HepG2 (cell line): ENCODE results near the gene GPRC5B. TPM values are rescaled to one million over a fixed set of nuclear protein-coding genes. Genes with fewer than 3 reads are reported as not detected.

Source experiments
- ATAC-seq: fragments of 200-7000 bp; cut with Tn5 transposase; 3 replicates; pipeline ENCODE4 v1.9.1; 2020; ENCODE audit warnings: mild to moderate bottlenecking, moderate library complexity
- BruUV-seq: library from RNA; stranded (reverse); fragments of 400-500 nt; replicated peaks from 2 replicates; lab custom pipeline; 2021; lab: Mats Ljungman, UMichigan
- CTCF ChIA-PET: fragments of 300-600 bp; formaldehyde crosslinking; extraction: SDS; loops from one replicate; lab custom pipeline; 2021; ENCODE audit warnings: low total read pairs, inconsistent platforms, low intra/inter-chr PET ratio; lab: Yijun Ruan, JAX
- POLR2A ChIA-PET: fragments of 350-600 bp; sonication (Branson Sonifier 250); formaldehyde crosslinking; loops from one replicate; lab custom pipeline; 2020; ENCODE audit warnings: antibody characterized with exemption, inconsistent platforms; lab: Yijun Ruan, JAX
- DNase-seq: peaks from one replicate; pipeline ENCODE4 v3.0.0-alpha.2; 2015; ENCODE audit warnings: low spot score
- FAIRE-seq: peaks from 3 replicates; lab custom pipeline; 2011; peaks lifted over from hg19 to GRCh38; lab: Jason Lieb, UNC
- H2AFZ ChIP-seq: one replicate; pipeline ENCODE4 v1.6.1; 2011; ENCODE audit warnings: low read length, inconsistent platforms
- H3K27ac ChIP-seq: fragments of 300-600 bp; 3 replicates; pipeline ENCODE4 v1.8.0; 2011; ENCODE audit warnings: mixed run types, mild to moderate bottlenecking, mixed read lengths, low read length, inconsistent platforms; ENCODE audit not compliant: insufficient read depth; ENCODE audit errors: extremely low read length
- H3K27me3 ChIP-seq, 2 experiments: fragments of 200-600 bp in 1 of 2; 2 replicates in 1 of 2; 3 replicates in 1 of 2; pipeline versions ENCODE4 v1.6.0 to v1.8.0; 2011; ENCODE audit warnings: low read length in 2 of 2, mild to moderate bottlenecking in 2 of 2, moderate library complexity in 2 of 2, inconsistent platforms in 1 of 2; ENCODE audit not compliant: insufficient read depth in 2 of 2, control insufficient read depth in 1 of 2
- H3K36me3 ChIP-seq, 2 experiments: fragments of 200-600 bp in 1 of 2; replicated peaks in 1 of 2; 2 replicates in 1 of 2; 3 replicates in 1 of 2; pipeline versions ENCODE4 v1.5.1 to v1.8.0; 2011; ENCODE audit warnings: low read length in 2 of 2, inconsistent platforms in 1 of 2; ENCODE audit not compliant: insufficient read depth in 2 of 2, control insufficient read depth in 1 of 2
- H3K4me1 ChIP-seq: 2 replicates; pipeline ENCODE4 v1.5.1; 2012; ENCODE audit warnings: low read length, inconsistent platforms; ENCODE audit not compliant: insufficient read depth
- H3K4me2 ChIP-seq: 2 replicates; pipeline ENCODE4 v1.6.0; 2011; ENCODE audit warnings: low read depth, low read length, inconsistent platforms
- H3K4me3 ChIP-seq, 3 experiments: fragments of 200-600 bp in 1 of 3; sonication (generic), shearing (Covaris generic) in 1 of 3; replicated peaks in 1 of 3; 2 replicates each; pipeline ENCODE4 v1.5.1; 2011 to 2016; ENCODE audit warnings: low read length in 3 of 3, inconsistent platforms in 2 of 3, low read depth in 2 of 3, mild to moderate bottlenecking in 2 of 3, control low read depth in 1 of 3, mixed read lengths in 1 of 3; ENCODE audit not compliant: insufficient read depth in 1 of 3
- H3K79me2 ChIP-seq: one replicate; pipeline ENCODE4 v1.6.1; 2011; ENCODE audit warnings: low read length, inconsistent platforms; ENCODE audit not compliant: insufficient read depth
- H3K9ac ChIP-seq: 2 replicates; pipeline ENCODE4 v1.6.0; 2011; ENCODE audit warnings: mild to moderate bottlenecking, low read depth, low read length, inconsistent platforms; ENCODE audit not compliant: insufficient read depth
- H3K9me3 ChIP-seq: 2 replicates; pipeline ENCODE4 v1.5.1; 2012; ENCODE audit warnings: mild to moderate bottlenecking, low read length
- H4K20me1 ChIP-seq: 2 replicates; pipeline ENCODE4 v1.6.0; 2011; ENCODE audit warnings: inconsistent platforms, mild to moderate bottlenecking, low read length, moderate library complexity; ENCODE audit not compliant: insufficient read depth
- ATAD3A ChIP-seq: sonication (generic); formaldehyde crosslinking; IDR thresholded peaks from 2 replicates; pipeline ENCODE4 v1.4.0; 2020; ENCODE audit warnings: missing genetic modification reagents
- FOXA1 ChIP-seq, 2 experiments: fragments of 450-650 bp in 1 of 2; sonication (generic) in 1 of 2; formaldehyde crosslinking in 1 of 2; IDR thresholded peaks; 2 replicates each; pipeline versions ENCODE4 v1.4.0 to v1.6.1; 2016 to 2020; ENCODE audit warnings: missing genetic modification reagents in 1 of 2
- GLI4 ChIP-seq: sonication (generic); formaldehyde crosslinking; IDR thresholded peaks from 2 replicates; pipeline ENCODE4 v1.5.1; 2020; ENCODE audit warnings: missing genetic modification reagents, mild to moderate bottlenecking, moderate library complexity, borderline replicate concordance
- NCOR1 ChIP-seq: fragments of 200-600 bp; sonication (generic); IDR thresholded peaks from 2 replicates; pipeline ENCODE4 v1.7.0; 2017; ENCODE audit warnings: antibody characterized with exemption, low read length, borderline replicate concordance
- PAWR ChIP-seq: sonication (generic); formaldehyde crosslinking; IDR thresholded peaks from 2 replicates; pipeline ENCODE4 v1.4.0; 2020; ENCODE audit warnings: missing genetic modification reagents, mild to moderate bottlenecking, borderline replicate concordance
- RBFOX2 ChIP-seq: fragments of 200-400 bp; formaldehyde crosslinking; IDR thresholded peaks from 2 replicates; pipeline ENCODE4 v1.6.1; 2017; ENCODE audit warnings: low read depth, mild to moderate bottlenecking, low read length
- ZBTB1 ChIP-seq: sonication (generic); formaldehyde crosslinking; IDR thresholded peaks from 2 replicates; pipeline ENCODE4 v1.4.0; 2020; ENCODE audit warnings: missing genetic modification reagents, borderline replicate concordance
- ZEB1 ChIP-seq: IDR thresholded peaks from 2 replicates; pipeline ENCODE4 v1.6.1; 2012; ENCODE audit warnings: mild to moderate bottlenecking, low read depth, inconsistent platforms; ENCODE audit not compliant: insufficient replicate concordance
- ZNF674 ChIP-seq: sonication (generic); formaldehyde crosslinking; IDR thresholded peaks from 2 replicates; pipeline ENCODE4 v1.5.0; 2020; ENCODE audit warnings: low read depth, mild to moderate bottlenecking, missing genetic modification reagents
- ZNF878 ChIP-seq: sonication (generic); formaldehyde crosslinking; IDR thresholded peaks from 2 replicates; pipeline ENCODE4 v1.8.1; 2023; ENCODE audit warnings: mild to moderate bottlenecking, missing genetic modification reagents, moderate library complexity
- WGBS: methylation state at CpG from one replicate; pipeline ENCODE4 v1.1.6; 2017; ENCODE audit warnings: low lambda C conversion rate; 5-methylcytosine and 5-hydroxymethylcytosine counted together
- in situ Hi-C: cut with HindIII; loops from 2 replicates; pipeline ENCODE4 v1.10.0; 2017; ENCODE audit warnings: low pct_unique_long_range_greater_than_20kb; ENCODE audit not compliant: extremely low pct_ligation_motif_present
- intact Hi-C: fragments of 100-400 bp; cut with micrococcal nuclease; formaldehyde crosslinking; loops from one replicate; pipeline ENCODE4 v1.10.0; 2022; ENCODE audit not compliant: unreplicated experiment
- polyA plus RNA-seq, 8 experiments: library from polyadenylated mRNA; depleted of rRNA in 3 of 8; stranded (reverse) in 7 of 8; unstranded in 1 of 8; fragments of >200 nt; fragmentation: Illumina TruSeq in 4 of 8; extraction: Trizol in 4 of 8; gene quantifications; 2 replicates each; pipeline versions ENCODE4 v1.2.1 to v1.2.3, GENCODE V29; 2011 to 2016; ENCODE audit warnings: low read depth in 4 of 8, missing spikeins in 1 of 8, mixed read lengths in 1 of 8; ENCODE audit not compliant: insufficient read depth in 1 of 8
- total RNA-seq, 5 experiments: library from RNA; depleted of rRNA; stranded (reverse); fragments of >200 nt; fragmentation: Illumina TruSeq; extraction: Trizol; gene quantifications; 2 replicates each; pipeline ENCODE4 v1.2.3, GENCODE V29; 2016; ENCODE audit warnings: low read depth in 1 of 5
- TF ChIP-seq, protein P1 (sequence below): sonication (generic); formaldehyde crosslinking; IDR thresholded peaks from 2 replicates; pipeline ENCODE4 v1.5.1; 2020; ENCODE audit warnings: mild to moderate bottlenecking, moderate library complexity, missing genetic modification reagents
- TF ChIP-seq, protein P2 (sequence below): sonication (generic); formaldehyde crosslinking; IDR thresholded peaks from 2 replicates; pipeline ENCODE4 v1.4.0; 2020; ENCODE audit warnings: mild to moderate bottlenecking, missing genetic modification reagents
- TF ChIP-seq, protein P3 (sequence below): sonication (generic); formaldehyde crosslinking; IDR thresholded peaks from 2 replicates; pipeline ENCODE4 v1.5.1; 2020; ENCODE audit warnings: mild to moderate bottlenecking, missing genetic modification reagents, moderate library complexity
- TF ChIP-seq, protein P4 (sequence below): sonication (generic); formaldehyde crosslinking; IDR thresholded peaks from 2 replicates; pipeline ENCODE4 v1.8.0; 2022; ENCODE audit warnings: low read depth, missing genetic modification reagents

Gene GPRC5B
- total and polyA plus RNA-seq, 2 of the 13 experiments (the other 11 are each of a cell fraction or from before 2014, with no cell fraction given), result 0.46 to 0.53 TPM

DNA sequence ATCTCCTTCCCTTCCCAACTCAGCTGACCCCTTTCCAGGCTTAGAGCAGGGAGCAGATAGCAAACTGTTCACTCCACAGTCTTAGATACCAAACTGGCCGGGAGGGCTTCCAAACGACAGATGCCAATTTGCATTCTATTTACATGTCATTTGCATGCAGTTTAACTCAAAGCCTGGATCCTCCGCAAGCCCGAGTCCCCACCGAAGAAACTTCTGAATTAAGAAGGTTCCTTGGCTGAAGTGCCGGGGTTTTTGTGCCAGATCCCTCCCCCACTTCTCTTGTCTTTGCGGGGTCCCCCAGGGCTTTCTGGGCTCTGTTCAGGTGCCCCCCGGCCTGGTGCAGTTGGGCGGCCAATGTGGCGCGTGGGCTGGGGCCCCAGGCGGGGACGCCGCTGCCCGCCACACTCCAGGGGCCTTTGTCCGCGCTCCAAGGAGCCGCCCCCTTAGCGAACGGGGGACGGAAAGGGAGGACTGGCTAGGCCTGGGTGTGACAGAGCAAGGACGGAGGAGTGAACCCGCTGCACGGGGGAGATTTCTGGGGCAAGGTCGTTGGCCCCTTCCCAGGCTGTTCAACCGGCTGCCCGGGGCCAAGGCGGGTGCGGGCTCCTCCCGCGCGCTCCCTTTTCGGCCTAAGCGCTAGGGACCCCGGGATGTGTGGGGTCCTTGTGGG is 1.2 kb downstream of the GPRC5B start:
- DNase-seq (no peak), ATAC-seq (peak; percentile 16), FAIRE-seq (no peak)
- peaks cover 11 to 36% of the 10 kb centered on the region in 2 experiments for H3K27me3 ChIP-seq
- no peaks in the 10 kb centered on the region for H3K9me3 ChIP-seq
- ChIA-PET POLR2A (interaction anchor here (1.4 kb wide), 1 partner anchor 282 kb away, joined by 6 read pairs; no protein-coding TSS in a partner anchor), CTCF (interaction anchor here (3.3 kb wide), 1 partner anchor 324 kb away, joined by 30 read pairs; no protein-coding TSS in a partner anchor)
- intact Hi-C loops, result loop anchor here (5.0 kb wide), 1 partner anchor 181 kb away; no protein-coding TSS in a partner anchor
- 18% methylated on average over 25 of the region's 35 CpGs for WGBS
- in situ Hi-C loops, result no loop called here
- peak overlapping the region; percentile 22 to 74 (median 49); a peak in 3 of 6 replicates for H3K4me3 ChIP-seq
- H3K4me2 ChIP-seq, result peak overlapping the region; percentile 89
- H2AFZ ChIP-seq, result no peak overlapping the region
- H3K79me2 ChIP-seq, result no peaks in the 10 kb centered on the region
- no peaks in the 10 kb centered on the region for H3K36me3 ChIP-seq
- no peak overlapping the region for H3K27ac ChIP-seq
- no TSS peak for BruUV-seq
- no peak overlapping the region for H3K9ac ChIP-seq
- H3K4me1 ChIP-seq, result peaks cover 25% of the 10 kb centered on the region
- no peaks in the 10 kb centered on the region; the same call in 1 of the 2 replicates for H4K20me1 ChIP-seq
- TF ChIP-seq PAWR (CRISPR knock-in tag) (no peak), RBFOX2 (no peak), ZBTB1 (CRISPR knock-in tag) (no peak), ZNF878 (CRISPR knock-in tag) (no peak), ATAD3A (CRISPR knock-in tag) (no peak), ZNF674 (CRISPR knock-in tag) (no peak), GLI4 (no peak), NCOR1 (no peak), FOXA1 (IDR thresholded peaks at IDR 0.05) (no peak), FOXA1 (CRISPR knock-in tag; IDR thresholded peaks at IDR 0.05) (no peak), ZEB1 (no peak)
- TF ChIP-seq, protein P1, sequence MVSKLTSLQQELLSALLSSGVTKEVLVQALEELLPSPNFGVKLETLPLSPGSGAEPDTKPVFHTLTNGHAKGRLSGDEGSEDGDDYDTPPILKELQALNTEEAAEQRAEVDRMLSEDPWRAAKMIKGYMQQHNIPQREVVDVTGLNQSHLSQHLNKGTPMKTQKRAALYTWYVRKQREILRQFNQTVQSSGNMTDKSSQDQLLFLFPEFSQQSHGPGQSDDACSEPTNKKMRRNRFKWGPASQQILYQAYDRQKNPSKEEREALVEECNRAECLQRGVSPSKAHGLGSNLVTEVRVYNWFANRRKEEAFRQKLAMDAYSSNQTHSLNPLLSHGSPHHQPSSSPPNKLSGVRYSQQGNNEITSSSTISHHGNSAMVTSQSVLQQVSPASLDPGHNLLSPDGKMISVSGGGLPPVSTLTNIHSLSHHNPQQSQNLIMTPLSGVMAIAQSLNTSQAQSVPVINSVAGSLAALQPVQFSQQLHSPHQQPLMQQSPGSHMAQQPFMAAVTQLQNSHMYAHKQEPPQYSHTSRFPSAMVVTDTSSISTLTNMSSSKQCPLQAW (CRISPR knock-in tag), result no peak
- TF ChIP-seq, protein P2, sequence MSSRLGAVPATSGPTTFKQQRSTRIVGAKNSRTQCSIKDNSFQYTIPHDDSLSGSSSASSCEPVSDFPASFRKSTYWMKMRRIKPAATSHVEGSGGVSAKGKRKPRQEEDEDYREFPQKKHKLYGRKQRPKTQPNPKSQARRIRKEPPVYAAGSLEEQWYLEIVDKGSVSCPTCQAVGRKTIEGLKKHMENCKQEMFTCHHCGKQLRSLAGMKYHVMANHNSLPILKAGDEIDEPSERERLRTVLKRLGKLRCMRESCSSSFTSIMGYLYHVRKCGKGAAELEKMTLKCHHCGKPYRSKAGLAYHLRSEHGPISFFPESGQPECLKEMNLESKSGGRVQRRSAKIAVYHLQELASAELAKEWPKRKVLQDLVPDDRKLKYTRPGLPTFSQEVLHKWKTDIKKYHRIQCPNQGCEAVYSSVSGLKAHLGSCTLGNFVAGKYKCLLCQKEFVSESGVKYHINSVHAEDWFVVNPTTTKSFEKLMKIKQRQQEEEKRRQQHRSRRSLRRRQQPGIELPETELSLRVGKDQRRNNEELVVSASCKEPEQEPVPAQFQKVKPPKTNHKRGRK (CRISPR knock-in tag), result no peak
- TF ChIP-seq, protein P3, sequence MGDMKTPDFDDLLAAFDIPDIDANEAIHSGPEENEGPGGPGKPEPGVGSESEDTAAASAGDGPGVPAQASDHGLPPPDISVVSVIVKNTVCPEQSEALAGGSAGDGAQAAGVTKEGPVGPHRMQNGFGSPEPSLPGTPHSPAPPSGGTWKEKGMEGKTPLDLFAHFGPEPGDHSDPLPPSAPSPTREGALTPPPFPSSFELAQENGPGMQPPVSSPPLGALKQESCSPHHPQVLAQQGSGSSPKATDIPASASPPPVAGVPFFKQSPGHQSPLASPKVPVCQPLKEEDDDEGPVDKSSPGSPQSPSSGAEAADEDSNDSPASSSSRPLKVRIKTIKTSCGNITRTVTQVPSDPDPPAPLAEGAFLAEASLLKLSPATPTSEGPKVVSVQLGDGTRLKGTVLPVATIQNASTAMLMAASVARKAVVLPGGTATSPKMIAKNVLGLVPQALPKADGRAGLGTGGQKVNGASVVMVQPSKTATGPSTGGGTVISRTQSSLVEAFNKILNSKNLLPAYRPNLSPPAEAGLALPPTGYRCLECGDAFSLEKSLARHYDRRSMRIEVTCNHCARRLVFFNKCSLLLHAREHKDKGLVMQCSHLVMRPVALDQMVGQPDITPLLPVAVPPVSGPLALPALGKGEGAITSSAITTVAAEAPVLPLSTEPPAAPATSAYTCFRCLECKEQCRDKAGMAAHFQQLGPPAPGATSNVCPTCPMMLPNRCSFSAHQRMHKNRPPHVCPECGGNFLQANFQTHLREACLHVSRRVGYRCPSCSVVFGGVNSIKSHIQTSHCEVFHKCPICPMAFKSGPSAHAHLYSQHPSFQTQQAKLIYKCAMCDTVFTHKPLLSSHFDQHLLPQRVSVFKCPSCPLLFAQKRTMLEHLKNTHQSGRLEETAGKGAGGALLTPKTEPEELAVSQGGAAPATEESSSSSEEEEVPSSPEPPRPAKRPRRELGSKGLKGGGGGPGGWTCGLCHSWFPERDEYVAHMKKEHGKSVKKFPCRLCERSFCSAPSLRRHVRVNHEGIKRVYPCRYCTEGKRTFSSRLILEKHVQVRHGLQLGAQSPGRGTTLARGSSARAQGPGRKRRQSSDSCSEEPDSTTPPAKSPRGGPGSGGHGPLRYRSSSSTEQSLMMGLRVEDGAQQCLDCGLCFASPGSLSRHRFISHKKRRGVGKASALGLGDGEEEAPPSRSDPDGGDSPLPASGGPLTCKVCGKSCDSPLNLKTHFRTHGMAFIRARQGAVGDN (CRISPR knock-in tag), result peak; percentile 45; the same call in 1 of the 2 replicates
- TF ChIP-seq, protein P4, sequence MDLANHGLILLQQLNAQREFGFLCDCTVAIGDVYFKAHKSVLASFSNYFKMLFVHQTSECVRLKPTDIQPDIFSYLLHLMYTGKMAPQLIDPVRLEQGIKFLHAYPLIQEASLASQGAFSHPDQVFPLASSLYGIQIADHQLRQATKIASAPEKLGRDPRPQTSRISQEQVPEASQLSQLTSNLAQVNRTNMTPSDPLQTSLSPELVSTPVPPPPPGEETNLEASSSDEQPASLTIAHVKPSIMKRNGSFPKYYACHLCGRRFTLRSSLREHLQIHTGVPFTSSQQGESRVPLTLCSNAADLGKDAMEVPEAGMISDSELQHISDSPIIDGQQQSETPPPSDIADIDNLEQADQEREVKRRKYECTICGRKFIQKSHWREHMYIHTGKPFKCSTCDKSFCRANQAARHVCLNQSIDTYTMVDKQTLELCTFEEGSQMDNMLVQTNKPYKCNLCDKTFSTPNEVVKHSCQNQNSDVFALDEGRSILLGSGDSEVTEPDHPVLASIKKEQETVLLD (CRISPR knock-in tag), result no peak
